Cardiac muscle cell (in vitro differentiated cells and primary cell): Measurements from ENCODE around the gene OAF. TPM values are rescaled to one million over a fixed set of nuclear protein-coding genes. Genes with fewer than 3 reads are reported as not detected.
"Not testable (repeated sequence)": the region's sequence is repeated elsewhere in the genome, so short reads cannot be mapped to it uniquely, and the experiment has no call there.

ENCODE experiments used
- DNase-seq, 2 donors: peaks; one replicate each; pipeline versions ENCODE4 v3.0.0 to v3.0.0-alpha.2; 2010 to 2017; ENCODE audit warnings: low read depth in 1 of 2, low spot score in 1 of 2
- H3K27ac ChIP-seq: fragments of 200-600 bp; sonication (generic); 2 replicates; pipeline ENCODE4 v1.5.1; 2016
- H3K27me3 ChIP-seq: fragments of 200-600 bp; sonication (generic); 2 replicates; pipeline ENCODE4 v1.6.0; 2016; ENCODE audit warnings: control low read depth
- H3K36me3 ChIP-seq: fragments of 200-600 bp; sonication (generic); 2 replicates; pipeline ENCODE4 v1.5.1; 2016; ENCODE audit warnings: control low read depth
- H3K4me1 ChIP-seq: fragments of 200-600 bp; sonication (generic); 2 replicates; pipeline ENCODE4 v1.8.1; 2017; ENCODE audit warnings: low read depth, mild to moderate bottlenecking, mixed run types
- H3K4me3 ChIP-seq: fragments of 200-600 bp; sonication (generic); 2 replicates; pipeline ENCODE4 v1.5.1; 2016; ENCODE audit warnings: mild to moderate bottlenecking
- H3K9me3 ChIP-seq: fragments of 200-600 bp; sonication (generic); 2 replicates; pipeline ENCODE4 v1.5.1; 2017; ENCODE audit warnings: low read depth, mild to moderate bottlenecking, control low read depth
- polyA plus RNA-seq: library from polyadenylated mRNA; unstranded; fragments of >200 nt; fragmentation: Nextera tagmentation; extraction: Ambion mirVana; gene quantifications from 2 replicates; pipeline ENCODE4 v1.2.1, GENCODE V29; 2016
- total RNA-seq: library from RNA; depleted of rRNA; stranded (reverse); fragments of >200 nt; gene quantifications from 2 replicates; pipeline ENCODE4 v1.2.3, GENCODE V29; 2016
- TF ChIP-seq, protein P1 (sequence below): IDR thresholded peaks from 2 replicates; pipeline ENCODE4 v1.5.1; 2012; ENCODE audit warnings: low read depth, mild to moderate bottlenecking, low read length

The OAF gene
- total and polyA plus RNA-seq, 2 experiments from 2014 or later: 11.3 to 12.0 TPM

- peak in 1 of 2 donors; percentile 40 for DNase-seq
- TF ChIP-seq, protein P1, sequence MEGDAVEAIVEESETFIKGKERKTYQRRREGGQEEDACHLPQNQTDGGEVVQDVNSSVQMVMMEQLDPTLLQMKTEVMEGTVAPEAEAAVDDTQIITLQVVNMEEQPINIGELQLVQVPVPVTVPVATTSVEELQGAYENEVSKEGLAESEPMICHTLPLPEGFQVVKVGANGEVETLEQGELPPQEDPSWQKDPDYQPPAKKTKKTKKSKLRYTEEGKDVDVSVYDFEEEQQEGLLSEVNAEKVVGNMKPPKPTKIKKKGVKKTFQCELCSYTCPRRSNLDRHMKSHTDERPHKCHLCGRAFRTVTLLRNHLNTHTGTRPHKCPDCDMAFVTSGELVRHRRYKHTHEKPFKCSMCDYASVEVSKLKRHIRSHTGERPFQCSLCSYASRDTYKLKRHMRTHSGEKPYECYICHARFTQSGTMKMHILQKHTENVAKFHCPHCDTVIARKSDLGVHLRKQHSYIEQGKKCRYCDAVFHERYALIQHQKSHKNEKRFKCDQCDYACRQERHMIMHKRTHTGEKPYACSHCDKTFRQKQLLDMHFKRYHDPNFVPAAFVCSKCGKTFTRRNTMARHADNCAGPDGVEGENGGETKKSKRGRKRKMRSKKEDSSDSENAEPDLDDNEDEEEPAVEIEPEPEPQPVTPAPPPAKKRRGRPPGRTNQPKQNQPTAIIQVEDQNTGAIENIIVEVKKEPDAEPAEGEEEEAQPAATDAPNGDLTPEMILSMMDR: no peak
- H3K27me3 ChIP-seq: peaks cover 88% of the 10 kb centered on the region
- no peak overlapping the region for H3K4me3 ChIP-seq
- no peak overlapping the region for H3K27ac ChIP-seq
- H3K9me3 ChIP-seq: no peaks in the 10 kb centered on the region
- H3K4me1 ChIP-seq: no peaks in the 10 kb centered on the region
- H3K36me3 ChIP-seq: no peaks in the 10 kb centered on the region
These were observed 33.9 kb downstream of the OAF start for GRCh38 chr11:120244476-120245365.

DNA sequence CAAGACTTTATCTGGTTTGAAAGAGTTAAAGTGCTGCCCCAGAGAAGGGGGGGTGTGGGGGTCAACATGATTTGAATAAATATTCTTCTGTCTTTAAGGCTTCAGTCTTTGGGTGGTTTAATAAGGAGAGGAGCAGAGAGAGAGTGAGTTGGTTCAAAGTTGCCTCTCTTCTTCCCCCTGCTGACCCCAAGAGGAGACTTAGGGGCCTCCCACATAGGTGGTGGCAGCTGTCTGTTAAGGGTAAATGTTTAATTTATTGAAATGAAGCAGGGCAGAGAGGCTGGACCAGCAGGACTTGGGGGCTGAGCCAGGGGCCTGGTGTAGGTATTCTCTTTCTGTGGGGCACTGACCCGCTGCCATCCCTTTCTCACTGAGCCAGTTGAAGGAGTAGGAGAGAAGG, 34.6 kb downstream of the OAF start:
- no peak overlapping the region for H3K4me3 ChIP-seq
- no peaks in the 10 kb centered on the region for H3K9me3 ChIP-seq
- H3K27me3 ChIP-seq: peaks cover 81% of the 10 kb centered on the region
- H3K27ac ChIP-seq: no peak overlapping the region
- no peaks in the 10 kb centered on the region for H3K36me3 ChIP-seq
- DNase-seq: no peak
- TF ChIP-seq, protein P1: no peak
- no peaks in the 10 kb centered on the region for H3K4me1 ChIP-seq

GRCh38 chr11:120248551-120249278, 37.9 kb downstream of the OAF start:
- Histone ChIP-seq H3K4me3 (no peak overlapping the region), H3K36me3 (no peaks in the 10 kb centered on the region), H3K9me3 (no peaks in the 10 kb centered on the region), H3K4me1 (no peaks in the 10 kb centered on the region), H3K27me3 (peaks cover 58% of the 10 kb centered on the region), H3K27ac (no peak overlapping the region)
- peak in 1 of 2 donors; percentile 27 for DNase-seq
- TF ChIP-seq, protein P1: no peak

DNA sequence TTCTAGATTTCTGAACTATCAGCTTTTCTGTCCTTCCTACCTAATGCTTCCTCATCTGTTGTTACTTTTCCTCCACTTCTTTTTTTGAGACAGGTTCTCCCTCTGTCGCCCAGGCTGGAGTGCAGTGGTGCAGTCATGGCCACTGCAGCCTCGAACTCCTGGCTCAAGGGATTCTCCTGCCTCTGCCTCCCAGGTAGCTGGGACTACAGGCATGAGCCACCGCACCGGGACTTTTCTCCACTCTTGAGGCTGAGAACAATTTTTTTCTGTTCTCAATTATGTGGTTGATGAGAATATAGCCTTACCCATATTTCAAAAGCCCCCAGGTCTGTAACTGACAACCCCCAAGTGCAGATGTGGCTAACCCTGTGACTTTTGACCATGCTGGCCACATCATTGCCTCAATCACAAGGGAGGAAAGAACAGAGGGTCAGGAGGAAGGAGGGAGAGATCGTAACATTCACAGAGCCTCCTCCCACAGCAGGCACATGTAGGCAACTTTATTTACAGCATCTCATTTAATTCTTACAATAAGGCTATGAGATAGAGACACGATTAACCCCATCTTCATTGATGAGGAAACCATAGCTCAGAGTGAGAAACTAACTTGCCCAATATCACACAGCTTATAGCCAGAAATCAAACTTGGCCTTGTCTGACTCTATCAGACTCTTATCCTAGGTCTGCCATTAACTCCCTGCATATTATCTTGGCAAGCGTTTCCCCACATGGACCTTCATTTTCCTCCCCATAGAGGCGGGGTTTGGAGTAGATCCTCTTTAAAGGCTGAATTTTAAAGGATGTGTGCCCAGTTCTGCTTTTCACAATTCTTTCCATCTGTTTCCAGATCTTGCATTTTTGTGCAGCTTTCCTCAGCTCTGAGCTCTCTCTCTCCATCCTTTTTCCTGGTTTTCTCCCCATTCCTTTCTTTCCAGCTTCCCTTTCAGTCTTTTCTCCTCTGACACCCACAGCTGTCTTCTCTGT, 38.7 kb downstream of the OAF start:
- H3K4me1 ChIP-seq: no peaks in the 10 kb centered on the region
- H3K4me3 ChIP-seq: no peak overlapping the region
- TF ChIP-seq, protein P1: no peak
- H3K27ac ChIP-seq: no peak overlapping the region
- H3K27me3 ChIP-seq: peaks cover 58% of the 10 kb centered on the region
- DNase-seq: no peak
- H3K36me3 ChIP-seq: no peaks in the 10 kb centered on the region
- no peaks in the 10 kb centered on the region for H3K9me3 ChIP-seq

DNA sequence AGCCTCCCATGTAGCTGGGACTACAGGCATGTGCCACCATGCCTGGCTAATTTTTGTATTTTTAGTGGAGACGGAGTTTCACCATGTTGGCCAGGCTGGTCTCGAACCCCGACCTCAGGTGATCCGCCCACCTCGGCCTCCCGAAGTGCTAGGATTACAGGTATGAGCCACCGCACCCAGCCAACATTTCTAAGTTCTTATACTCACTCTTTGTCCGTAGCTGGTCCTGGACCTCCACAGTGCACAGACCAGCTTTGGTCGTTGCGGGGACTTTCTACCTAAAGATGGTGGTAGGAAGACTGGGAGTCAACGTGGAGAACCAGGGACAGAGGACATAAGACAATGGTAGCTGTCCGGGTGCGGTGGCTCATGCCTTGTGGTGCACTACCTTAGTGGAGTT, 42.5 kb downstream of the OAF start:
- H3K27ac ChIP-seq, H3K4me1 ChIP-seq, H3K4me3 ChIP-seq, H3K9me3 ChIP-seq, DNase-seq, H3K36me3 ChIP-seq: not testable (repeated sequence)
- peaks cover 48% of the 10 kb centered on the region for H3K27me3 ChIP-seq
